ENCODE measurements around the gene RNF222.

GRCh38 chr17:8430966-8431365 is 33.3 kb upstream of the RNF222 start:
- TF ChIP-seq CTCF (conservative IDR thresholded peaks at IDR 0.05) (no peak), EZH2 (IDR thresholded peaks at IDR 0.05; ENCODE audit: low read depth) (no peak)
